ENCODE data around the gene PEPD. TPM values are rescaled to one million over a fixed set of nuclear protein-coding genes. Genes with fewer than 3 reads are reported as not detected.

Gene PEPD
- total RNA-seq, 1 donor from 2014 or later, result 39.2 TPM

- TF ChIP-seq CTCF (IDR thresholded peaks at IDR 0.05; ENCODE audit: unreplicated experiment), result no peak
- Mint-ChIP-seq H3K27me3 (no peaks in the 10 kb centered on the region), H3K4me3 (ENCODE audit: low read depth) (no peak overlapping the region), H3K36me3 (ENCODE audit: insufficient read depth) (no peaks in the 10 kb centered on the region), H3K9me3 (ENCODE audit: low read depth) (no peaks in the 10 kb centered on the region), H3K4me1 (ENCODE audit: low read depth) (no peaks in the 10 kb centered on the region), H3K27ac (no peak overlapping the region)
- no peak for DNase-seq (ENCODE audit: low spot score, unreplicated experiment)
Measured at GRCh38 chr19:33508941-33509614, 12.5 kb downstream of the PEPD start.

- H3K27me3 Mint-ChIP-seq, result no peaks in the 10 kb centered on the region
- no peak overlapping the region for H3K27ac Mint-ChIP-seq
- no peak for DNase-seq (ENCODE audit: low spot score, unreplicated experiment)
- no peak for TF ChIP-seq CTCF (IDR thresholded peaks at IDR 0.05; ENCODE audit: unreplicated experiment)
- no peaks in the 10 kb centered on the region for H3K36me3 Mint-ChIP-seq (ENCODE audit: insufficient read depth)
- no peaks in the 10 kb centered on the region for H3K9me3 Mint-ChIP-seq (ENCODE audit: low read depth)
- H3K4me3 Mint-ChIP-seq (ENCODE audit: low read depth), result no peak overlapping the region
- H3K4me1 Mint-ChIP-seq (ENCODE audit: low read depth), result no peaks in the 10 kb centered on the region
Measured at GRCh38 chr19:33508431-33508830, 13.2 kb downstream of the PEPD start.

- no peaks in the 10 kb centered on the region for H3K36me3 Mint-ChIP-seq (ENCODE audit: insufficient read depth)
- no peak overlapping the region for H3K4me3 Mint-ChIP-seq (ENCODE audit: low read depth)
- H3K27ac Mint-ChIP-seq, result no peak overlapping the region
- no peak for DNase-seq (ENCODE audit: low spot score, unreplicated experiment)
- no peak for TF ChIP-seq CTCF (IDR thresholded peaks at IDR 0.05; ENCODE audit: unreplicated experiment)
- H3K4me1 Mint-ChIP-seq (ENCODE audit: low read depth), result no peaks in the 10 kb centered on the region
- no peaks in the 10 kb centered on the region for H3K9me3 Mint-ChIP-seq (ENCODE audit: low read depth)
- no peaks in the 10 kb centered on the region for H3K27me3 Mint-ChIP-seq
Measured at GRCh38 chr19:33508009-33508408, 13.6 kb downstream of the PEPD start.

GRCh38 chr19:33507021-33507956 lies 14.3 kb downstream of the PEPD start:
- H3K36me3 Mint-ChIP-seq (ENCODE audit: insufficient read depth), result no peaks in the 10 kb centered on the region
- H3K4me1 Mint-ChIP-seq (ENCODE audit: low read depth), result no peaks in the 10 kb centered on the region
- H3K9me3 Mint-ChIP-seq (ENCODE audit: low read depth), result no peaks in the 10 kb centered on the region
- H3K4me3 Mint-ChIP-seq (ENCODE audit: low read depth), result no peak overlapping the region
- H3K27ac Mint-ChIP-seq, result no peak overlapping the region
- H3K27me3 Mint-ChIP-seq, result no peaks in the 10 kb centered on the region
- no peak for DNase-seq (ENCODE audit: low spot score, unreplicated experiment)
- TF ChIP-seq CTCF (IDR thresholded peaks at IDR 0.05; ENCODE audit: unreplicated experiment), result no peak

- H3K9me3 Mint-ChIP-seq (ENCODE audit: low read depth), result no peaks in the 10 kb centered on the region
- no peaks in the 10 kb centered on the region for H3K27me3 Mint-ChIP-seq
- no peak for DNase-seq (ENCODE audit: low spot score, unreplicated experiment)
- no peaks in the 10 kb centered on the region for H3K4me1 Mint-ChIP-seq (ENCODE audit: low read depth)
- H3K27ac Mint-ChIP-seq, result peak overlapping the region; percentile 31
- no peak overlapping the region for H3K4me3 Mint-ChIP-seq (ENCODE audit: low read depth)
- H3K36me3 Mint-ChIP-seq (ENCODE audit: insufficient read depth), result no peaks in the 10 kb centered on the region
- TF ChIP-seq CTCF (IDR thresholded peaks at IDR 0.05; ENCODE audit: unreplicated experiment), result no peak
Measured at GRCh38 chr19:33506498-33506897, 15.1 kb downstream of the PEPD start.

Data from progenitor cell of endocrine pancreas (in vitro differentiated cells).